B cell (primary cell): Measurements from ENCODE around the gene CZIB.

ENCODE experiments used
- EZH2 ChIP-seq: IDR thresholded peaks from 2 replicates; pipeline ENCODE4 v1.6.1; 2012; ENCODE audit warnings: borderline replicate concordance, low read depth, mild to moderate bottlenecking, moderate library complexity, low read length; ENCODE audit not compliant: insufficient read depth, poor library complexity, severe bottlenecking
- TF ChIP-seq, protein P1 (sequence below): fragments of 200-600 bp; IDR thresholded peaks from one replicate; pipeline ENCODE4 v1.8.0; 2022; ENCODE audit warnings: antibody characterized with exemption, mild to moderate bottlenecking

DNA sequence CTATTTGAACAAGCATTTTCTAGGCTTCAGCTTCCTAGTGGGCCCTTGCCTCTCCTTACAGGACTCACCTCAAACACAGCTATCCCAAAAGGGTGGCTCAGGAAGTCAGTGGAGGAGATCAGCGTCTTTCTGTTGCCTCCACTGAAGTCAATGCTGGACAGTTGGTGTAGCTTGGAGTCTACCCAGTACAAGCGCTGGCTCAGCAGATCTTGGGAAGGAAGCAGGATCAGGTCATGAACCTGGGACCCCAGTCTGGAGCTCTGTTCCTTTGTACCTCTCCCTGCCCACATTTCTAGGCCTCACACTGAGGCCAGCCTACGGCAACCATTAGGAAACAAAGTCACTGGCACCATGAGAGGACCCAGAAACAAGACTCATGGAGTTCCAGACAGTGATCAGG lies 41.6 kb upstream of the CZIB start:
- TF ChIP-seq, protein P1, sequence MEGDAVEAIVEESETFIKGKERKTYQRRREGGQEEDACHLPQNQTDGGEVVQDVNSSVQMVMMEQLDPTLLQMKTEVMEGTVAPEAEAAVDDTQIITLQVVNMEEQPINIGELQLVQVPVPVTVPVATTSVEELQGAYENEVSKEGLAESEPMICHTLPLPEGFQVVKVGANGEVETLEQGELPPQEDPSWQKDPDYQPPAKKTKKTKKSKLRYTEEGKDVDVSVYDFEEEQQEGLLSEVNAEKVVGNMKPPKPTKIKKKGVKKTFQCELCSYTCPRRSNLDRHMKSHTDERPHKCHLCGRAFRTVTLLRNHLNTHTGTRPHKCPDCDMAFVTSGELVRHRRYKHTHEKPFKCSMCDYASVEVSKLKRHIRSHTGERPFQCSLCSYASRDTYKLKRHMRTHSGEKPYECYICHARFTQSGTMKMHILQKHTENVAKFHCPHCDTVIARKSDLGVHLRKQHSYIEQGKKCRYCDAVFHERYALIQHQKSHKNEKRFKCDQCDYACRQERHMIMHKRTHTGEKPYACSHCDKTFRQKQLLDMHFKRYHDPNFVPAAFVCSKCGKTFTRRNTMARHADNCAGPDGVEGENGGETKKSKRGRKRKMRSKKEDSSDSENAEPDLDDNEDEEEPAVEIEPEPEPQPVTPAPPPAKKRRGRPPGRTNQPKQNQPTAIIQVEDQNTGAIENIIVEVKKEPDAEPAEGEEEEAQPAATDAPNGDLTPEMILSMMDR, result no peak
- TF ChIP-seq EZH2, result no peak
